K562 (cell line): ENCODE results near the gene DYRK1A. TPM values are rescaled to one million over a fixed set of nuclear protein-coding genes. Genes with fewer than 3 reads are reported as not detected.

Experiments used
- CCNT2 ChIP-seq: IDR thresholded peaks from 2 replicates; pipeline ENCODE4 v1.6.1; 2011; ENCODE audit warnings: borderline replicate concordance, low read depth, mild to moderate bottlenecking, moderate library complexity, mixed read lengths, low read length; ENCODE audit not compliant: insufficient read length; ENCODE audit errors: extremely low read depth
- FOXP4 ChIP-seq: sonication (generic); formaldehyde crosslinking; IDR thresholded peaks from 2 replicates; pipeline ENCODE4 v1.8.0; 2022; ENCODE audit warnings: mild to moderate bottlenecking, missing genetic modification reagents, borderline replicate concordance
- HIVEP1 ChIP-seq: fragments of 250-450 bp; sonication (Bioruptor Pico); IDR thresholded peaks from 2 replicates; pipeline ENCODE4 v1.4.0; 2020; ENCODE audit warnings: mild to moderate bottlenecking
- MEF2D ChIP-seq: conservative IDR thresholded peaks from 2 replicates; pipeline ENCODE4 v1.6.1; 2016; ENCODE audit warnings: low read depth, missing genetic modification characterization, missing compliant biosample characterization
- RB1 ChIP-seq: fragments of 450-650 bp; IDR thresholded peaks from 2 replicates; pipeline ENCODE4 v1.6.1; 2017; ENCODE audit warnings: low read depth, mild to moderate bottlenecking
- RBM22 ChIP-seq: fragments of 200-400 bp; formaldehyde crosslinking; IDR thresholded peaks from 2 replicates; pipeline ENCODE4 v1.6.1; 2018; ENCODE audit warnings: low read length, low read depth; ENCODE audit not compliant: poor library complexity, severe bottlenecking
- REST ChIP-seq, 2 experiments: fragments of 450-650 bp; formaldehyde crosslinking in 1 of 2; IDR thresholded peaks; 2 replicates each; pipeline versions ENCODE4 v1.4.0 to v1.6.1; 2014 to 2020; ENCODE audit warnings: mild to moderate bottlenecking in 2 of 2, borderline replicate concordance in 1 of 2, low read depth in 1 of 2
- RNF2 ChIP-seq: sonication (generic); IDR thresholded peaks from 2 replicates; pipeline ENCODE4 v1.6.1; 2016
- SETDB1 ChIP-seq: IDR thresholded peaks from one replicate; pipeline ENCODE4 v1.6.1; 2012; ENCODE audit warnings: low read length, control low read depth, inconsistent platforms
- TARDBP ChIP-seq: fragments of 450-650 bp; IDR thresholded peaks from 2 replicates; pipeline ENCODE4 v1.6.1; 2016
- ZNF274 ChIP-seq: IDR thresholded peaks from 2 replicates; pipeline ENCODE4 v1.6.1; 2011; ENCODE audit warnings: low read depth, mild to moderate bottlenecking, low read length, moderate library complexity, borderline replicate concordance
- ZNF764 ChIP-seq: fragments of 250-450 bp; sonication (Bioruptor Pico); IDR thresholded peaks from 2 replicates; pipeline ENCODE4 v1.4.0; 2020; ENCODE audit warnings: low read depth, mild to moderate bottlenecking, moderate library complexity
- polyA plus RNA-seq, 8 experiments: library from polyadenylated mRNA; depleted of rRNA in 4 of 8; stranded (reverse) in 5 of 8; unstranded in 3 of 8; fragments of >200 nt; fragmentation: Nextera tagmentation in 2 of 8; fragmentation: Illumina TruSeq in 1 of 8; extraction: Ambion mirVana in 2 of 8; extraction: Trizol in 1 of 8; gene quantifications; 2 replicates each; pipeline versions ENCODE4 v1.2.1 to v1.2.3, GENCODE V29; 2011 to 2014; ENCODE audit warnings: inconsistent platforms in 1 of 8, missing spikeins in 1 of 8
- total RNA-seq, 7 experiments: library from RNA; depleted of rRNA in 6 of 7; stranded (reverse); fragments of >200 nt in 6 of 7; fragmentation: Illumina TruSeq in 2 of 7; extraction: Trizol in 2 of 7; gene quantifications; 2 replicates each; pipeline versions ENCODE4 v1.2.1 to v1.2.3, GENCODE V29; 2011 to 2021; ENCODE audit warnings: low replicate concordance in 1 of 7
- TF ChIP-seq, protein P1 (sequence below): sonication (generic); formaldehyde crosslinking; IDR thresholded peaks from 2 replicates; pipeline ENCODE4 v1.8.0; 2023; ENCODE audit warnings: mild to moderate bottlenecking, missing genetic modification reagents

DYRK1A gene
- total and polyA plus RNA-seq, 9 of the 15 experiments (the other 6 are each of a cell fraction or from before 2014, with no cell fraction given), result 3.7 to 64.8 (median 42.3) TPM

GRCh38 chr21:37546949-37547614 is 180.5 kb downstream of the DYRK1A start (continued):
- TF ChIP-seq SETDB1, result no peak
- no peak for TF ChIP-seq TARDBP
- TF ChIP-seq RBM22, result no peak
- TF ChIP-seq FOXP4, result no peak
- no peak for TF ChIP-seq HIVEP1
- TF ChIP-seq CCNT2, result no peak
- no peak for TF ChIP-seq ZNF274
- no peak for TF ChIP-seq ZNF764
- TF ChIP-seq MEF2D, result no peak
- TF ChIP-seq RNF2, result no peak
- TF ChIP-seq, protein P1, sequence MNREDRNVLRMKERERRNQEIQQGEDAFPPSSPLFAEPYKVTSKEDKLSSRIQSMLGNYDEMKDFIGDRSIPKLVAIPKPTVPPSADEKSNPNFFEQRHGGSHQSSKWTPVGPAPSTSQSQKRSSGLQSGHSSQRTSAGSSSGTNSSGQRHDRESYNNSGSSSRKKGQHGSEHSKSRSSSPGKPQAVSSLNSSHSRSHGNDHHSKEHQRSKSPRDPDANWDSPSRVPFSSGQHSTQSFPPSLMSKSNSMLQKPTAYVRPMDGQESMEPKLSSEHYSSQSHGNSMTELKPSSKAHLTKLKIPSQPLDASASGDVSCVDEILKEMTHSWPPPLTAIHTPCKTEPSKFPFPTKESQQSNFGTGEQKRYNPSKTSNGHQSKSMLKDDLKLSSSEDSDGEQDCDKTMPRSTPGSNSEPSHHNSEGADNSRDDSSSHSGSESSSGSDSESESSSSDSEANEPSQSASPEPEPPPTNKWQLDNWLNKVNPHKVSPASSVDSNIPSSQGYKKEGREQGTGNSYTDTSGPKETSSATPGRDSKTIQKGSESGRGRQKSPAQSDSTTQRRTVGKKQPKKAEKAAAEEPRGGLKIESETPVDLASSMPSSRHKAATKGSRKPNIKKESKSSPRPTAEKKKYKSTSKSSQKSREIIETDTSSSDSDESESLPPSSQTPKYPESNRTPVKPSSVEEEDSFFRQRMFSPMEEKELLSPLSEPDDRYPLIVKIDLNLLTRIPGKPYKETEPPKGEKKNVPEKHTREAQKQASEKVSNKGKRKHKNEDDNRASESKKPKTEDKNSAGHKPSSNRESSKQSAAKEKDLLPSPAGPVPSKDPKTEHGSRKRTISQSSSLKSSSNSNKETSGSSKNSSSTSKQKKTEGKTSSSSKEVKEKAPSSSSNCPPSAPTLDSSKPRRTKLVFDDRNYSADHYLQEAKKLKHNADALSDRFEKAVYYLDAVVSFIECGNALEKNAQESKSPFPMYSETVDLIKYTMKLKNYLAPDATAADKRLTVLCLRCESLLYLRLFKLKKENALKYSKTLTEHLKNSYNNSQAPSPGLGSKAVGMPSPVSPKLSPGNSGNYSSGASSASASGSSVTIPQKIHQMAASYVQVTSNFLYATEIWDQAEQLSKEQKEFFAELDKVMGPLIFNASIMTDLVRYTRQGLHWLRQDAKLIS (CRISPR knock-in tag), result no peak
- TF ChIP-seq RB1, result no peak
- TF ChIP-seq REST (IDR thresholded peaks at IDR 0.05; ENCODE audit: borderline replicate concordance), result no peak
- no peak for TF ChIP-seq REST (CRISPR knock-in tag; IDR thresholded peaks at IDR 0.05; ENCODE audit: low read depth)
